GM19193 (cell line): ENCODE results near the gene CD83.

ENCODE experiments used
- POLR2A ChIP-seq: IDR thresholded peaks from 4 replicates; pipeline ENCODE4 v1.6.1; 2011; ENCODE audit not compliant: insufficient read depth, insufficient read length; ENCODE audit errors: extremely low read depth

The CD83 gene

GRCh38 chr6:14107711-14108494 lies 9.7 kb upstream of the CD83 start:
- TF ChIP-seq POLR2A = no peak

GRCh38 chr6:14108571-14109410 lies 8.8 kb upstream of the CD83 start:
- TF ChIP-seq POLR2A = peak; percentile 26

- TF ChIP-seq POLR2A = no peak
Observed at GRCh38 chr6:14109411-14109826, 8.2 kb upstream of the CD83 start.

- TF ChIP-seq POLR2A = no peak
Observed at GRCh38 chr6:14110001-14110818, 7.4 kb upstream of the CD83 start.

GRCh38 chr6:14113976-14114375 lies 3.6 kb upstream of the CD83 start:
- TF ChIP-seq POLR2A = no peak

GRCh38 chr6:14118091-14118439 lies 493 bp downstream of the CD83 start:
- TF ChIP-seq POLR2A = no peak

GRCh38 chr6:14118446-14118845 lies 874 bp downstream of the CD83 start:
- no peak for TF ChIP-seq POLR2A

- no peak for TF ChIP-seq POLR2A
Observed at GRCh38 chr6:14119784-14120183, 2.2 kb downstream of the CD83 start.

GRCh38 chr6:14120546-14120945 lies 3.0 kb downstream of the CD83 start:
- no peak for TF ChIP-seq POLR2A

- TF ChIP-seq POLR2A = no peak
Observed at GRCh38 chr6:14121936-14122344, 4.4 kb downstream of the CD83 start.

GRCh38 chr6:14123386-14124111 lies 6.0 kb downstream of the CD83 start:
- no peak for TF ChIP-seq POLR2A

GRCh38 chr6:14125346-14125745 lies 7.8 kb downstream of the CD83 start:
- TF ChIP-seq POLR2A = no peak

- no peak for TF ChIP-seq POLR2A
Observed at GRCh38 chr6:14126191-14126590, 8.6 kb downstream of the CD83 start.

- no peak for TF ChIP-seq POLR2A
Observed at GRCh38 chr6:14127611-14128010, 10.0 kb downstream of the CD83 start.
